Skeletal muscle tissue (tissue), 4 donors: ENCODE data around the gene GSTA3. TPM values are rescaled to one million over a fixed set of nuclear protein-coding genes. Genes with fewer than 3 reads are reported as not detected.
"Not testable (repeated sequence)": the region's sequence is repeated elsewhere in the genome, so short reads cannot be mapped to it uniquely, and the experiment has no call there.

Experiments
- H3K27ac ChIP-seq: one replicate; pipeline ENCODE4 v1.7.0; 2013; ENCODE audit warnings: mild to moderate bottlenecking, low read depth, low read length, inconsistent platforms
- H3K27me3 ChIP-seq, 3 donors: one replicate each; pipeline ENCODE4 v1.7.0; 2013; ENCODE audit warnings: low read length in 3 of 3; ENCODE audit not compliant: control insufficient read depth in 3 of 3, insufficient read depth in 3 of 3
- H3K36me3 ChIP-seq, 3 donors: one replicate each; pipeline ENCODE4 v1.7.0; 2013; ENCODE audit warnings: low read length in 3 of 3; ENCODE audit not compliant: control insufficient read depth in 3 of 3, insufficient read depth in 3 of 3
- H3K4me1 ChIP-seq, 3 donors: one replicate each; pipeline ENCODE4 v1.7.0; 2013; ENCODE audit warnings: low read length in 3 of 3, mild to moderate bottlenecking in 3 of 3; ENCODE audit not compliant: control insufficient read depth in 3 of 3, insufficient read depth in 3 of 3
- H3K4me3 ChIP-seq, 3 donors: one replicate each; pipeline ENCODE4 v1.7.0; 2013; ENCODE audit warnings: low read length in 3 of 3
- H3K9ac ChIP-seq, 3 donors: one replicate each; pipeline ENCODE4 v1.7.0; 2013; ENCODE audit warnings: low read length in 3 of 3, mild to moderate bottlenecking in 3 of 3, moderate library complexity in 2 of 3, low read depth in 1 of 3
- H3K9me3 ChIP-seq, 3 donors: one replicate each; pipeline ENCODE4 v1.7.0; 2013; ENCODE audit warnings: low read length in 3 of 3; ENCODE audit not compliant: control insufficient read depth in 3 of 3
- total RNA-seq: library from RNA; depleted of rRNA; stranded (reverse); fragments of >200 nt; gene quantifications from one replicate; pipeline ENCODE4 v1.2.3, GENCODE V29; 2014
- donor health status: Osteomylitis.

Gene GSTA3
- total RNA-seq: not detected

- H3K4me3 ChIP-seq: no peak within 1 kb of the TSS
- no peak within 1 kb of the TSS for H3K9ac ChIP-seq
- no peak within 1 kb of the TSS for H3K27ac ChIP-seq
Measured at GRCh38 chr6:52909531-52909930, at the start of gene GSTA3. GSTA3 (minus strand) TSS chr6:52909698; CDS start chr6:52905834, 3,864 bp downstream.

GRCh38 chr6:52958546-52959255 is 49.2 kb upstream of the GSTA3 start:
- no peak overlapping the region for H3K27ac ChIP-seq
- no peaks in the 10 kb centered on the region for H3K9me3 ChIP-seq
- no peak overlapping the region for H3K4me3 ChIP-seq
- H3K27me3 ChIP-seq: no peaks in the 10 kb centered on the region
- no peaks in the 10 kb centered on the region for H3K4me1 ChIP-seq
- H3K9ac ChIP-seq: no peak overlapping the region
- H3K36me3 ChIP-seq: no peaks in the 10 kb centered on the region

More at GRCh38 chr6:52909531-52909930, at the start of gene GSTA3:
- Histone ChIP-seq H3K27me3 (no peaks in the 10 kb centered on the region), H3K4me1 (no peaks in the 10 kb centered on the region), H3K9me3 (no peaks in the 10 kb centered on the region), H3K36me3 (no peaks in the 10 kb centered on the region)

- Histone ChIP-seq H3K27me3 (no peaks in the 10 kb centered on the region), H3K9ac (no peak overlapping the region), H3K36me3 (no peaks in the 10 kb centered on the region), H3K9me3 (no peaks in the 10 kb centered on the region), H3K27ac (no peak overlapping the region), H3K4me1 (no peaks in the 10 kb centered on the region), H3K4me3 (no peak overlapping the region)
Measured at GRCh38 chr6:52955871-52956270, 46.4 kb upstream of the GSTA3 start.

GRCh38 chr6:52953911-52954839 is 44.7 kb upstream of the GSTA3 start:
- no peaks in the 10 kb centered on the region for H3K9me3 ChIP-seq
- no peak overlapping the region for H3K4me3 ChIP-seq

GRCh38 chr6:52946306-52946705 is 36.8 kb upstream of the GSTA3 start:
- H3K27ac ChIP-seq: no peak overlapping the region
- no peaks in the 10 kb centered on the region for H3K27me3 ChIP-seq
- no peaks in the 10 kb centered on the region for H3K9me3 ChIP-seq
- H3K9ac ChIP-seq: no peak overlapping the region
- no peaks in the 10 kb centered on the region for H3K4me1 ChIP-seq
- no peaks in the 10 kb centered on the region for H3K36me3 ChIP-seq
- no peak overlapping the region for H3K4me3 ChIP-seq

More at GRCh38 chr6:52953911-52954839, 44.7 kb upstream of the GSTA3 start:
- H3K27ac ChIP-seq: no peak overlapping the region
- no peaks in the 10 kb centered on the region for H3K36me3 ChIP-seq
- no peaks in the 10 kb centered on the region for H3K27me3 ChIP-seq
- no peak overlapping the region for H3K9ac ChIP-seq
- no peaks in the 10 kb centered on the region for H3K4me1 ChIP-seq

- H3K27me3 ChIP-seq, H3K36me3 ChIP-seq, H3K9ac ChIP-seq, H3K27ac ChIP-seq, H3K4me3 ChIP-seq, H3K9me3 ChIP-seq, H3K4me1 ChIP-seq: not testable (repeated sequence)
Measured at GRCh38 chr6:52942821-52943220, 33.3 kb upstream of the GSTA3 start.

GRCh38 chr6:52942221-52942620 is 32.7 kb upstream of the GSTA3 start:
- Histone ChIP-seq H3K4me1 (no peaks in the 10 kb centered on the region), H3K36me3 (no peaks in the 10 kb centered on the region), H3K4me3 (no peak overlapping the region), H3K9me3 (no peaks in the 10 kb centered on the region), H3K27ac (no peak overlapping the region), H3K9ac (no peak overlapping the region), H3K27me3 (no peaks in the 10 kb centered on the region)

- H3K4me3 ChIP-seq: no peak overlapping the region
- H3K27me3 ChIP-seq: no peaks in the 10 kb centered on the region
- H3K36me3 ChIP-seq: no peaks in the 10 kb centered on the region
Measured at GRCh38 chr6:52937908-52938307, 28.4 kb upstream of the GSTA3 start.

GRCh38 chr6:52933778-52934177 is 24.3 kb upstream of the GSTA3 start:
- Histone ChIP-seq H3K36me3 (no peaks in the 10 kb centered on the region), H3K27ac (no peak overlapping the region), H3K4me3 (no peak overlapping the region), H3K9me3 (no peaks in the 10 kb centered on the region), H3K4me1 (no peaks in the 10 kb centered on the region), H3K27me3 (no peaks in the 10 kb centered on the region), H3K9ac (no peak overlapping the region)

More at GRCh38 chr6:52937908-52938307, 28.4 kb upstream of the GSTA3 start:
- no peak overlapping the region for H3K27ac ChIP-seq
- H3K9me3 ChIP-seq: no peaks in the 10 kb centered on the region
- no peaks in the 10 kb centered on the region for H3K4me1 ChIP-seq
- H3K9ac ChIP-seq: no peak overlapping the region

GRCh38 chr6:52931351-52931750 is 21.9 kb upstream of the GSTA3 start:
- no peaks in the 10 kb centered on the region for H3K27me3 ChIP-seq
- H3K27ac ChIP-seq: no peak overlapping the region
- H3K9ac ChIP-seq: no peak overlapping the region
- H3K9me3 ChIP-seq: no peaks in the 10 kb centered on the region
- H3K4me1 ChIP-seq: no peaks in the 10 kb centered on the region
- H3K4me3 ChIP-seq: no peak overlapping the region
- no peaks in the 10 kb centered on the region for H3K36me3 ChIP-seq
